Measurements from ENCODE around the gene JMJD1C.

The JMJD1C gene

GRCh38 chr10:63209705-63210104, 256.1 kb downstream of the JMJD1C start:
- DNase-seq = no peak

DNA sequence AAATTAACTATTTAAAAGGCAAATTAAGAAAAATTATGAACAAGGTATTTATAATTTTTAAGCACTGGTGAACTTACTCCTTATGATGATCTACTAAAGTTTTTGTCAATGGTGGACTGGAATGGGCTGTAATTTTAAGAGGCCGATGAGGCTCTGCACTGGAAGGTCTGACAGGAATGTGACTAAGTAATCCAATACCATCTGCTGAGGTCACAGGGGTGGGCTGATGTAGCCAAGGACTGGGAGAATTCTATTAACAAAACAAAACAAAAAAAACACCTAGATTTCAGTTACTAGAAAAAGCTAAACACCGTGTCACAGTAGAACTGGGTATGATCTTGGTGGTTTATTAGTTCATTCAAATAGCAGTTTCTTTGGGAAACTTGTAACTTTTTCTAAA, 256.8 kb downstream of the JMJD1C start:
- DNase-seq = no peak

DNA sequence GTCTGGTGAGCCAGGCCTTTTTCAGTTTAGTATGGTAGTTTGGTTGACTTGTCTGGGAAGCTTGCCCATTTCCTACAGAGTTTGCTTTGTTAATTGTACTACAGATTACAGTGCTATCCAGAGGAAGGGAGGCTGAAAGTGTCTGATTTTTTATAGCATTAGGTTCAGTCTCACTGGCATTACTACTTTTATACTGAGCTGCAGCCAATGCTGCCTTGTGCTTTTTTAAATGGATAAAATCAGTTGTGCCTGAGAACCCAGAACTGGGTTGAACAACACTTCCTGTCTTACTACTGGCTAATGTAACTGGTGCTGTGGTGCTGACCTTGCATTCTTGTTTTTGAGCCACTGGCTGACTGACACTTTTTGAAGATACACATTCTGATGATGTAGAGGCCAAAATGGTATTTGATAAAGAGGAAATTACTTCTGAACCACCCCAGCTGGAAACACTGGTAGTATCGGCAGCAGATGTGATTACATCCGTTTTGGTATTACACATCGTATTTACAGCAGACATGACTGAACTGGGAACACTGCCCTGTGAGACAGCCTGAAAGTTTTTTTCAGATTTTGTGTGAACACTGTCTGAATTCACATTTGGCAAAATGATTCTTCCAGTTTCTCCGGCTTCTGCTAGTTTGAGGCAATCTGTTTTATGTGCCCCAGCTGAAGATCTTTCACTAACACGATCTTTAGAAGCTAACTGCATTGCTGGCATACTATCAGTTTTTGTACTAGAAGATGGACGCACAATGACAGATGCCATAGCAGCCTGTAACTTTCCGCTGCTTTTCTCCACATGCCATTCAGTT, 258.6 kb downstream of the JMJD1C start:
- peak; percentile 49 for DNase-seq

- no peak for DNase-seq
Measured at GRCh38 chr10:63206576-63206975, 259.2 kb downstream of the JMJD1C start.

DNA sequence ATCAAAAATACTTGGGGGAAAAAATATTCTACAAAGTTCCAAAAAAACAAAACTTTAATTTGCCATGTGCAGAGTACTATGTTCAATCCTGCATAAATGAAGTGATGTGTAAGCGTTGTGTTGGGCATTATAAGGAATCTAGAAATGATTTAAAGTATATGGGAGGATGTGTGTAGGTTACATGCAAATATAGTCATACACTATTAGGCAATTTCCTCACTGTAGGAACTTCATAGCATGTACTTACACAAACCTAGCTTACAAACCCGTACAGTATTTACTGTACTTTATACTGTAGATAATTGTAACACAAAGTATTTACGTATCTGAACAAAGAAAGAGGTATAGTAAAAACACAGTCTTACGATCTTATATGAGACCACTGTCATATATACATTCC, 260.4 kb downstream of the JMJD1C start:
- DNase-seq = no peak

DNA sequence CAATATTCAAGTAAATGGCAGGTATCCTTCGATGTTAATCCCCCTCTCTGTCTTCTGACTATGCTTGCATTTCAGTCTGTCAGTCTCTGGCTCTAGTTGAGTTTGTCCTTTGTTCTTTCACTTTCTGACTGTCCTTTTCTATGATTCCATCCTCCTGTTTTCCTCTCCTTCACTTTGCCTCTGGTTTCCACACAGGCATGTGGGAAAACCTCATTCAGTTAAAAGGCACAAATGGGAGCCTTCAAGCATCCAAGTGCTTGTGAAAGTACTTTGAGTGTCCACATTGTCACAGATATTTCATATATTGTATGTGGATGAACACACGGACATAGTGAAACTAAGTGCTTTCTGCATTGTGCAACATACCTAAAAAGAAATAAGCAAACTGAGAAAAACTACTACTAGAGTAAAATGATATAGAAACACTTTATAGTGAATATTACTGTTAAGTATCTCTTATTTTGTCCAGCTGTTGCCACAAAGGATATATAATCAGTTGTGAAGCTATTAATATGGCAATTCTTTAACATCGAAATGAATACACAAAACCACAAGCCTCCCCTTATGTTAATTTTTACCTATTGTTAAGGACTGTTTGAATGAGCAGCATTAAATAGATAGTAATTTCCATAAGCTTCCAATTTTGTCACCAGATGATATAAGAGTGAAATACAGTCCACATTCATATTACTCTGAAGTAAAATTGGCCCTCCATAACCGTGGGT, 260.9 kb downstream of the JMJD1C start:
- no peak for DNase-seq

GRCh38 chr10:63201118-63201517, 264.7 kb downstream of the JMJD1C start:
- DNase-seq = no peak

DNA sequence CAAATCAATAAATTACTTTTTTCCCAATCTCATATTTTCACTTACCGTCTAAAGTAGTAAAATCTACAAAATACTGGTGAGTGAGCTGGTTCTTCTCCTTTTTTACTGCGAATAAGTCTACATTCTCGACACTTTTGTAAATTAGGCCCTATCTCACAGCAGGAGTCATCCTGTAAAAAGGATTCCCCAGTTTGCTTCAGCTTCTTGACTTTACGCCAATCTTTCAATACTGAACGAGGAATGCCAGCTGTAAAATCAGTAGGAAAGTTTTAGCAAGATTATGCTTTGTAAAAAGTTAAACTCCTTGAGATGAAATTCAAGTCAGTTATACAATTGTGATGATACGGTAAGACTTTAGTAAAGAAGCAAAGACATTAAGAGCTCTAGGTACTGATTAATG, 265.3 kb downstream of the JMJD1C start:
- no peak for DNase-seq

DNA sequence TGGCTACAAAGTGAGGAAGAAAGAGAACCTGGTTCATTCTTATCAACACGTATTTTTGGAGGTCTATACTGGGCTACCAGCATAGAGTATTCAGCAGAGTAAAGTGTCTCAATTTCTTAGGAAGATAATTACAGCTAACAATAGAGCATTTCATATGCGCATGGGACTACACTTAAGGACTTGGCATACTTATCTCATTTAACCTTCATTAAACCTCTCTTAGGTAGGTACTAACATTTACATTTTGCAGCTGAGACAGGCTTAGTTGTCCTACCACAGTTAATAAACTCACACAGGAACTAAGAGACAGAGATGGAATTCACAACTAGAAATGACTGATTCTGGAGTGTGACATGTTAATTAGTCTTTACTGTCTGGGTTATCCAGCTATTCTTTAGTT, 266.1 kb downstream of the JMJD1C start:
- no peak for DNase-seq

GRCh38 chr10:63197344-63198092, 268.3 kb downstream of the JMJD1C start:
- DNase-seq = no peak

DNA sequence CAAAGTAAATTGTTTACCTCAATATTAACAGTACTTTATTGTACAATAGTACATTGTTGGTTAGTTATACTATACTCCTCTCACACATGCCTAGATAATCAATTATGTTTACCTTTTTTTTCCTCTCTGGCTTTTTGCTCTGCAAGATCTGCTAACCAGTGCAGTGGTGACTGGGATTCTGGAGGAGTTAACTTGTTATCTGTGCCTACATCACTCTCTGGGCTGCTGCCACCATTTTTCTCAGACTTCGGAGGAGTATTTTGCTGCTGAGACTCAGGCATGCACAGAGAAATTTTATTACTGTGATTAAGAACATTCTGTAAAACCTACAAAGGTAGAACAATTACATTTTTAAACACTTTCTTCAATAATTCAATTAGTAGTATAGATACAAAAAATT, 273.0 kb downstream of the JMJD1C start:
- no peak for DNase-seq

- DNase-seq = no peak
Measured at GRCh38 chr10:63175534-63175933, 290.2 kb downstream of the JMJD1C start.

GRCh38 chr10:63173468-63174232, 292.1 kb downstream of the JMJD1C start:
- no peak for DNase-seq

GRCh38 chr10:63171926-63172325, 293.9 kb downstream of the JMJD1C start:
- no peak for DNase-seq

DNA sequence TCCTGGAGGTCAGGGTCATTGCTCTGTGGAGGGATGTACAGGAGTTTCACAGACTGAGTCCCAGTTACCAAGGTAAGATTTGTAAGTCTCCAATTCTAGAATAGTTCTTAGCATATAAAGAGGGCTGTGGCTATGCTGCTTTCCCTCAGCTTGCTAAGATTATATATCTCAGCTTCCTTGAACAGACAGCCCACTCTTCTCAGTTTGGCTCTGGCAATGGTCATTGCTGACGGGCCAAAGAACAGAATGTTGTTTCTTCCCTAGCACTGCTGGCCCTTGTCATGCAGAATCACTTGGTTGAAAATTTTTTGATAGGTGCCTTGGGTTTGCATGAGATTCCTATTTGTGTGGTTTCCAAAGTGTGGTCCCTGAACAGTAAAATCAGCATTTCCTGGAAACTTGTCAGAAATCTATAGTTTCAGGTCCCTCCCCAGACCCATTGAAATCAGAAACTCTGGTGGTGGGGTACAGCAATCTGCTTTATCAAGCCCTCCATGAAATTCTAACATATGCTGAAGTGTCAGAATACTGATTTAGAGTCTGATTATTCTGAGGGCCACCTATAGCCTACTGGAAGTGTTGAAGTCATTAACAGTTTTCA, 294.4 kb downstream of the JMJD1C start:
- no peak for DNase-seq

GRCh38 chr10:63169624-63170023, 296.2 kb downstream of the JMJD1C start:
- DNase-seq = no peak

DNA sequence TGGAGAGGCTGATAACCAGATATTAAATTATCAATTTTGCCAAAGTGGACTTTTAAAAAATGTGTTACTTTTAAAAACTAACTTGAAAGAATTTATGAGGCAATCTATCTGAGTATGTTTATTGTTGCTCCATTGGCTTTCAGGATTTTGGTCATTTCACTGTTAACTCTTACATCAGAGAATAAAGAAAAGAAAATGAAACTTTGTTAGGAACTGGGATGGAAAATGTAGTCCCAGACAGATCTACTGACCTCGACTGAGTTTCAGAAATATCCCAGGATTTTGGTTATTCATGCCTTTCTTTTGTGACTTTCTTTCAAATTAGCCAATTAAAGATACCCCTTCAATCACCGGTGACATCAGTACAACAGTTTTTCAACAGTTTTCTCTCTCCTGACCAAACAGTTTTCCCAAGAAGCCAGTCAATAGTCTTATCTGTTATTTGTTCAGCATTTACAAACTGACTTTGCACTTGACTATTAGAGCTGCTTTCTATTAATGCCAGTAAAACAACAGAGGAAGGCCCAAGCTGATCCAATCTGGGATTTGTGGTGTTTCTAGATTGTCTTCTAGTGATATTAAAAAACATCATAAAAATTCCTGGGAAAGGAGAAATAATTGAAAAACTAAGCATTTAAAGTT, 296.8 kb downstream of the JMJD1C start:
- no peak for DNase-seq

DNA sequence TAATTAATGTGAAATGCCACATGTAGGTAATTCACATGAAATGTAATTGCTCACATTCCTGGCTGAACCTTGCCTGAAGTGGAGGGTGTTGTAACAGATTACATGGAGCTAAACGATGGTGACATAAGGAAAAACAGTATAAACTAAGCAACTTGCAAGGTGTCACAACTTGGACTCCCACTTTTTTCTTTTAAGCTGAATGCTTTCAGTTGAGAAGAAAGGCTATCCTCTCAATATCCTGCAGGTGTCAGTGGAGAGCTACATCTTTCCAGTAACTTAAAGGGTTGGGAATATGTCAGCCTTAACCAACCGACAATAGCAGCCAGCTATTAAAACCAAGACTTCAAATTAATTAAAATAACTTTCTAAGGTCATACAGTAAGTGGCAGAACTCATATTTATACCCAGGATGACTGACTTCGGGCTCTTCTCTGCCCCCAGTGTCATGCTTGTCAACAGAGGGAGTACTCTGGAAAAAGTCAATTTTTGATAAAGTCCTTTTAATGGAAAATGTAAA, 299.0 kb downstream of the JMJD1C start:
- DNase-seq = peak; percentile 88

DNA sequence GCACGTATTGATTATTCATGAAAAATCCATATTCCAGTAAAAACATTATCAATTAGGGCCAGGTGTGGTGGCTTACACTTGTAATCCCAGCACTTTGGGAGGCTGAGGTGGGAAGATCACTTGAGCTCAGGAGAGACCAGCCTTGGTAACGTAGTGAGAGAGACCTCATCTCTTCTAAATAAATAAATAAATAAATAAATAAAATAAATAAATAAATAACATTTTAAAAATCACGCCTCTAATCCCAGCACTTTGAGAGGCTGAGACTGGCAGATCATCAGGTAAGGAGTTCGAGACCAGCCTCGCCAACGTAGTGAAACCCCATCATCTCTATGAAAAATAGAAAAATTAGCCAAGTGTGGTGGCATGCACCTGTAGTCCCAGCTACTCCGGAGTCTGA, 300.5 kb downstream of the JMJD1C start:
- DNase-seq = no peak

DNA sequence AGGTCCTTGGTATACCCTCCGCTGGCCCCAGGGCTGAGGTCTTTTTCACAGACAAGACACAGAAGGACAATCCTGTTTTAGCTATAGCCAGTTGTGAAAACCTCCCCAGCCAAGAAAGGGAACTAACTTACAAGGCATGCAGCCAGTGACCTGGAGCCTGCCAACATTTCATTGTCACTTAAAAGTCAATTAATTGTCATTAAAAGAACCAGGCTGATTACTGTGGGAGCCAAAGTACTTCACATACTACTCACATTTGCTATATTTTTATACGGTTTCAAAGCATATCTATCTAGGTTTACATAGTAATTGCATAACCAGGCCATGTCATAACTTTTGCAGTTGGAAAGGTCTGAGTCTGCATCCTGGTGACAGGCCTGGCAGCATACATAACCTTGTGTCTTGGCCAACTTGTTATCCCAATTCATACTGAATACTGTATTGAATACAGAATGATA, 301.6 kb downstream of the JMJD1C start:
- DNase-seq = no peak

DNA sequence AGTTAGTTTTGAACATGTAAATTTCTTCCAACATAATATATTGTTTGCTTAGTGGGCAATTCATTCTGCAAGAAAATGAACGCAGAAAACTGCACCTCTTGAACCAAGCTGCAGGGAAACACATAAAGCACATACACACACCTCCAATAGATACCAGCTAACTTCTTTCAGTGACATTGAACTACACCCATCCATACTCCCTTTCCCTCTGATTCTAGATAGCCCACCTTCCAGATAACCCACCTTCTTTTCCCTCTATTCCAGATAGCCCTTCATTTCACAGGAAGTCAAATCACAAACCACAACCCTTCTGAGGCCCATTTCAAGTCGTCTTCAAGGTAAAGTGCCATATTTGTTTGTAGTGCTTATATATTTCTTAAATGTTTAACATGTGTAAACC, 304.2 kb downstream of the JMJD1C start:
- DNase-seq = no peak

Data from hematopoietic multipotent progenitor cell treated with erythropoietin and hydrocortisone succinate and interleukin-3 and kit ligand, for 4 days (in vitro differentiated cells).